Frontal cortex (tissue), 4 donors: ENCODE data around the gene CPNE9. TPM values are rescaled to one million over a fixed set of nuclear protein-coding genes. Genes with fewer than 3 reads are reported as not detected.
A peak's percentile ranks its signal among the peaks of the same experiment; 100 is the strongest.

Experiments used
- DNase-seq, 2 donors: peaks; one replicate each; pipeline ENCODE4 v3.0.0; 2012; ENCODE audit warnings: low spot score in 2 of 2
- FAIRE-seq: peaks from 2 replicates; lab custom pipeline; 2012; peaks lifted over from hg19 to GRCh38; lab: Jason Lieb, UNC
- total RNA-seq: library from RNA; depleted of rRNA; stranded (reverse); fragments of >200 nt; gene quantifications from one replicate; pipeline ENCODE4 v1.2.3, GENCODE V29; 2014
- donor health status: control.
- donor health status: control.
- donor health status: control.

Gene CPNE9
- total RNA-seq, 1 donor from 2014 or later, result 0.41 TPM

DNA sequence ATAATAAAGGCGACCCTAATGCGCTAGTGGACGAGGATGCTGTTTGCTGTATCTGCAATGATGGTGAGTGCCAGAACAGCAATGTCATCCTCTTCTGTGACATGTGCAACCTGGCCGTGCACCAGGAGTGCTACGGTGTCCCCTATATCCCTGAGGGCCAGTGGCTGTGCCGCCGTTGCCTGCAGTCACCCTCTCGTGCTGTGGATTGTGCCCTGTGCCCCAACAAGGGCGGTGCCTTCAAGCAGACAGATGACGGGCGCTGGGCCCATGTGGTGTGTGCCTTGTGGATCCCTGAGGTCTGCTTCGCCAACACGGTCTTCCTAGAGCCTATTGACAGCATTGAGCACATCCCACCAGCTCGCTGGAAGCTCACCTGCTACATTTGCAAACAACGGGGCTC, 35.5 kb downstream of the CPNE9 start:
- no peak for DNase-seq
- no peak for FAIRE-seq

DNA sequence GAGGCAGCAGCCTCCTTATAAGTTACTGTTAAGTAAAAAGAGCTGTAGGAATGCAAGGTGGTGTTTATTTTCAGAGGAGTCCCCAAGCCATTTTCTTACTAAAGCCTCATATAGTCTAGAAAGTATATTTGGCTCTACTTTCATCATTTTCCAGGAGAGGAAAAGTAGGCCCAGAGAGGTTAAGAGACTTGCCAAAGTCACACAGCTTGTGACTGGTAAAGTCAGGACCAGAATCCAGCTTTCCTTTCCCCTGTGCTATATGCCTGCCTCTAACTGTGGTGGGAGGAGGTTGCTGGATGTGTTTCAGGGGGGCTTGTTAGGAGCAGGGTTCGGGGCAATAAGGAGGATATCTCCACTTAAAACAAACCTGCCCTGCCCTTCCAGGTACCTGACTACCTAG, 38.9 kb downstream of the CPNE9 start:
- no peak for FAIRE-seq
- DNase-seq, result no peak

DNA sequence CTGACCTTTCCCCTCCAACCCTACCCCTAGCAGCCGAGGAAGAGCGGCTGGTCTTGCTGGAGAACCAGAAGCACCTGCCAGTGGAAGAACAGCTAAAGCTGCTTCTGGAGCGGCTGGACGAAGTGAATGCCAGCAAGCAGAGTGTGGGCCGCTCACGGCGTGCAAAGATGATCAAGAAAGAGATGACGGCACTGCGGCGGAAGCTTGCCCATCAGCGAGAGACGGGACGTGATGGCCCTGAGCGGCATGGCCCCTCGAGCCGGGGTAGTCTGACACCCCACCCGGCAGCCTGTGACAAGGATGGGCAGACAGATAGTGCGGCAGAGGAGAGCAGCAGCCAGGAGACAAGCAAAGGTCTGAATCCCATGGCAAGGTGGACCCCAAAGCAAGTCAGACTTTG, 39.9 kb downstream of the CPNE9 start:
- DNase-seq, result no peak

DNA sequence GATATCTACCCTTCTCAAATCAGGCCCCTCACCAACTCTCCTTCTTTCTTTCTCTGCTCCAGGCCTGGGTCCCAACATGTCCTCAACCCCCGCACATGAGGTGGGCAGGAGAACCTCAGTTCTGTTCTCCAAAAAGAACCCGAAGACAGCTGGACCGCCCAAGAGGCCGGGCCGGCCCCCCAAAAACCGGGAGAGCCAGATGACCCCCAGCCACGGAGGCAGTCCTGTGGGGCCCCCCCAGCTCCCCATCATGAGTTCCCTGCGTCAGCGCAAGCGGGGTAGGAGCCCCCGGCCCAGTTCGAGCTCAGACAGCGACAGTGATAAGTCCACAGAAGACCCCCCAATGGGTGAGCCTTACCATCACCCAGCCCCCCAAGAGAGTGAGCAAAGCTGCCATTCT, 40.5 kb downstream of the CPNE9 start:
- FAIRE-seq (no peak), DNase-seq (no peak)

More for the DNA sequence above, 39.9 kb downstream of the CPNE9 start:
- FAIRE-seq, result no peak

DNA sequence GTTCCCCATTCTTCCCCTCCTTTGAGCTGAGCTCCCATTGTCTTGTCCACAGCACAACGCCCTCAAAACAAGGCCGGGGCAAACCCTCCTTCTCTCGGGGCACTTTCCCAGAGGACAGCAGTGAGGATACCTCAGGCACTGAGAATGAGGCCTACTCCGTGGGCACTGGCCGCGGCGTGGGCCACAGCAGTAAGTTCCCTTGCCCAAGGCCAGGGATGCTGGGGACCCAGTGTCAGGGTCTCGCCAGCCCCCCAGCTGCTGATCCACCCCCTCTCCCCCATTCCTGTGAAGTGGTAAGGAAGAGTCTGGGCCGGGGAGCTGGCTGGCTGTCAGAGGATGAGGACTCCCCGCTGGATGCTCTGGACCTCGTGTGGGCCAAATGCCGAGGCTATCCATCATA, 41.9 kb downstream of the CPNE9 start:
- DNase-seq, result no peak
- FAIRE-seq, result no peak

DNA sequence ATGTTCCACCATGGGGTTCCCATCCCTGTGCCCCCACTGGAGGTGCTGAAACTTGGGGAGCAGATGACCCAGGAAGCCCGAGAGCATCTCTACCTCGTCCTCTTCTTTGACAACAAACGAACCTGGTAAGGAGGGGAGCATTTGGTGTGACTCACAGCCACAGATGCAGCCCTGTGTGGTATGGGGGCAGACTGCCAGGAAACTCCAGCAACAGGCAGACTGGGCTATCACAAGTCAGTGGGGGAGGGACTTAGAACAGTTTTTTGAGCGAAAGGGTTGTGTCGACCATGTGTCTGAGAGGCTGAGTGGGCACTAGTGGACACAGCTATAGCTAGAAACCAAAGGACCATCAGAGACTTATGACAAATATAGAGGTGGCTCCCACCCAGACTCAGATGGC, 42.7 kb downstream of the CPNE9 start:
- FAIRE-seq, result no peak
- peak in 1 of 2 donors; percentile 51 for DNase-seq

DNA sequence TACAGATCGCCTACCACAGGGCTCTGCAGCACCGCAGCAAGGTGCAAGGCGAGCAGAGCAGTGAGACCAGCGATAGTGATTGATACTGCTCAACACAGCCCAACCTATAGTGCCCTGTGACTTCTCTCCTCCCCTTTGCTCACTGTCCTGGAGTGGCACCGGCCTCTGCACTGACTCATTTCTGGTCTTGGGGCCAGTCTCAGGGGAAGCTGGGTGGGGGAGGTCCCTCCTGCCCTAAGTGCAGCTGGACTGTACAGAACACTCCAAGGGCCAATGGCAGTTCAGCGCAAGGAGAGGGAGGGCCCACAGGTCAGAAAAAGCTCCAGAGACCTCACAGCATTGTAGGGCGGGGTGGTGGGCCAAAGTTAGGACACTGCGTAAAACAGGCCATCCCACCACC, 43.6 kb downstream of the CPNE9 start:
- DNase-seq (no peak), FAIRE-seq (no peak)

DNA sequence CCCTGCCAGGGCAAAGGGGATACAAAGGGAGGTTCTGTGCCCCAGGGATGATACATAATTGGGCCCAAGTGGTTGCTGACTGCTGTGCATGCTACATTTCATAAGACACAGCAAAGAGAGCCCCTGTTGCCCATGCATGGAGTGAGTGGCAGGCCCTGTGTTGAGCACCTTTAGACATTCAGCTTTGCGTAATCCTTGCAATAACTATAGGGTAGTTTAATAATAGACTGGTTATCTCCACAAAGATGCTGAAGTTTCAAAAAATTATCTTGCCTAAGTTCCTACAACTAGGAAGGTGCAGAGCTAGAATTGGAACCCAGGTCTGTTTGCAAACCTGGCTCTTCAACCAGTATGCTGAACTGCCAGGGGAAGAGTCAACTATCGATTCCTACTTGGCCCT, 44.4 kb downstream of the CPNE9 start:
- FAIRE-seq, result no peak

DNA sequence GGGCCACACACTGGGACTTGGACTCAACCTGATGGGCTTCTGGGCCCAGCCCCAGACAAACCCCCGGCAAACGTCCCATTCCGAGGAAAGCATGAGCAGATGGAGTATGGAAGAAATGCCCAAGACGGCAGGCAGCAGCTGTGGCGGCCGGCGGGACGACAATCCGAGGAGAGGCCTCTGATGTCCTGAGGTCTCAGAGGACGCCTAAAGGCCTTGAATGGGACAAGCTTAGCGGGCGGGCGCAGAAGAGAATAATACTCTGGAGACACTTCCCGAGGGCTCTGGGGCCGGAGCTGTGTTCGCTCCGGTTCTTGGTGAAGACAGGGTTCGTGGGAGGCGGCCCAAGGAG, 45.6 kb downstream of the CPNE9 start:
- DNase-seq (no peak), FAIRE-seq (no peak)

More for the DNA sequence above, 44.4 kb downstream of the CPNE9 start:
- no peak for DNase-seq

DNA sequence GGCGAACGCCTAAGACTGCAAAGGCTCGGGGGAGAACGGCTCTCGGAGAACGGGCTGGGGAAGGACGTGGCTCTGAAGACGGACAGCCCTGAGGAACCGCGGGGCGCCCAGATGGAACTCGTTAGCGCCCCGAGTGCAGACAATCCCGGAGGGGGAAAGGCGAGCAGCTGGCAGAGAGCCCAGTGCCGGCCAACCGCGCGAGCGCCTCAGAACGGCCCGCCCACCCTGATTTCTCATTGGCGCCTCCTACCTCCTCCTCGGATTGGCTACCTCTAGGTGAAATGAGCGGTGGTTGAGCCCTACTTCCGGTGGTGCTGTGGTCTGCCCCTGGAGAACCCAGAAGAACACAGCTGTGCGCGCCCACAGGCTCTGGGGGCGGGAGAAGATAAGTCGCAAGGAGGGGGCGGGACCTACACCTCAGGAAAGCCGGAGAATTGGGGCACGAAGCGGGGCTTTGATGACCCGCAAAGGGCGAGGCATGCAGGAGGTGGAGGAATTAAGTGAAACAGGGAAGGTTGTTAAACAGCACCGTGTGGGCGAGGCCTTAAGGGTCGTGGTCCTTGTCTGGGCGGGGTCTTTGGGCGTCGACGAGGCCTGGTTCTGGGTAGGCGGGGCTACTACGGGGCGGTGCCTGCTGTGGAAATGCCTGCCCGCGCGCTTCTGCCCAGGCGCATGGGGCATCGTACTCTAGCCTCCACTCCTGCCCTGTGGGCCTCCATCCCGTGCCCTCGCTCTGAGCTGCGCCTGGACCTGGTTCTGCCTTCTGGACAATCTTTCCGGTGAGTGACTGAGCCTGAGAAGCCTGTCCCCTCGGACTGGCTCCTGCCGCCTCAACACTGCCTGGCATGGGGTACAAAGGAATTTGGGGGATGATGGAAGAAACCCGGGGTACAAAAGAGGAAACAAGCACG, 46.3 kb downstream of the CPNE9 start, which contains the start of gene OGG1:
OGG1 (plus strand) TSS at position 308 of the 911 bp plus-strand sequence; CDS start at position 643, 335 bp downstream.
- peak; percentile 87 to 96 for DNase-seq
- no peak for FAIRE-seq

DNA sequence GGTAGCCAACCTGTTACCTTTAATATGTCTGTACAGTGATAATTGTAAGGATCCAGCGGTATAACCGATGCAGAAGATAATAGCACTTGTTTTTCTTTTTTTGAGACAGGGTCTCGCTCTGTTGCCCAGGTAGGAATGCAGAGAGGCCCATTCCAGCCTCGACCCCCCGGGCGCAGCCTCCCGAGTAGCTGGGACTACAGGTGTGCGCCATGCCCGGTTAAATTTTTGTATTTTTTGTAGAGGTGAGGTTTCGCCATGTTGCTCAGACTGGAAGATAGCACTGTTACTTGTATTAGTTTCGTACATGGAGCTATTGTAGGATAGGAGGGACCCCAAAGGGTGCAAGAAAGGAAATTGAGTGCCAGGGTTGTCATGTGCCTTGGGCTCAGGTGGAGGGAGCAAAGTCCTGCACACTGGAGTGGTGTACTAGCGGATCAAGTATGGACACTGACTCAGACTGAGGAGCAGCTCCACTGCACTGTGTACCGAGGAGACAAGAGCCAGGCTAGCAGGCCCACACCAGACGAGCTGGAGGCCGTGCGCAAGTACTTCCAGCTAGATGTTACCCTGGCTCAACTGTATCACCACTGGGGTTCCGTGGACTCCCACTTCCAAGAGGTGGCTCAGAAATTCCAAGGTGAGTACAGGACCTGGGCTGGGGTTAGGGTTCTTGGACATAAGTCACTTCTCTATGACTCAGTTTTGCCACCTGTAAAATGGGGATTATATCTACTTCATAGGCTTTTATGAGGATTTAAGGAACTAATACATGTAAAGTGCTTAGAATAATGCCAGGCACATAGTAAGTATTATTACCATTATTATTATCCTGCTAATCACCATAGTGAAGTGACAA, 47.2 kb downstream of the CPNE9 start:
- DNase-seq (no peak), FAIRE-seq (no peak)

DNA sequence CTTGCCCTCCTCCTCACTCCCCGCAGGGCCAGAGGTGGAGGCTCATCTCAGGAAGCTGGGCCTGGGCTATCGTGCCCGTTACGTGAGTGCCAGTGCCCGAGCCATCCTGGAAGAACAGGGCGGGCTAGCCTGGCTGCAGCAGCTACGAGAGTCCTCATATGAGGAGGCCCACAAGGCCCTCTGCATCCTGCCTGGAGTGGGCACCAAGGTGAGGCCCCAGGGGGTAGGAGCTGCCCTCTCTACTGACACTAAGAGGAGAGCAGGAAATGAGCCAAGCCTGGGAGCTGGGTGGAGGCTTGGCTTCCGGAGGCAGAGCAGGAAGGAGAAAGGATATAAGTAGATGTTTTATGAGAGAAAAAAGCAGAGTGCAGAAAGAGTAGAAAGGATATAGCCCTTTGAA, 51.0 kb downstream of the CPNE9 start:
- DNase-seq (no peak), FAIRE-seq (no peak)

DNA sequence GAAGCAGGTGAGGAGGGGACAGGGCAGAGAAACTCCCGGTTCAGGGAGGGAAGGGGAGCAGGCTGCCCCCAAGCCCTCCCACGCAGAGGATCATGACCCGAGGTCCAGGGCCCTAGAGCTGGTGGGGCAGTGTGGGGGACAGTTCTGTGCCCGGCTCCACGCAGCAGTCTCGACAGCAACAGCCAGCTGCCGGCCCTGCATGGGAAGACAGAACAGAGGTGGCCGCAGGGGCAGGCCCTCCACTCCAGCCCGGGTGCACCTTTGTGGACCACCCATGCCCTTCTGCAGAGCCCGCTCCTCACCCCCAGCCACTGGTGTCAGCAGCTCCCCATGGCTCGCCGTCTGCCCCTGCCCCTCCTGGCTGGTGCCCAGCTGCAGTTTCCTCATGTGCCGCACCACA, 53.8 kb downstream of the CPNE9 start:
- DNase-seq, result no peak
- FAIRE-seq, result no peak

DNA sequence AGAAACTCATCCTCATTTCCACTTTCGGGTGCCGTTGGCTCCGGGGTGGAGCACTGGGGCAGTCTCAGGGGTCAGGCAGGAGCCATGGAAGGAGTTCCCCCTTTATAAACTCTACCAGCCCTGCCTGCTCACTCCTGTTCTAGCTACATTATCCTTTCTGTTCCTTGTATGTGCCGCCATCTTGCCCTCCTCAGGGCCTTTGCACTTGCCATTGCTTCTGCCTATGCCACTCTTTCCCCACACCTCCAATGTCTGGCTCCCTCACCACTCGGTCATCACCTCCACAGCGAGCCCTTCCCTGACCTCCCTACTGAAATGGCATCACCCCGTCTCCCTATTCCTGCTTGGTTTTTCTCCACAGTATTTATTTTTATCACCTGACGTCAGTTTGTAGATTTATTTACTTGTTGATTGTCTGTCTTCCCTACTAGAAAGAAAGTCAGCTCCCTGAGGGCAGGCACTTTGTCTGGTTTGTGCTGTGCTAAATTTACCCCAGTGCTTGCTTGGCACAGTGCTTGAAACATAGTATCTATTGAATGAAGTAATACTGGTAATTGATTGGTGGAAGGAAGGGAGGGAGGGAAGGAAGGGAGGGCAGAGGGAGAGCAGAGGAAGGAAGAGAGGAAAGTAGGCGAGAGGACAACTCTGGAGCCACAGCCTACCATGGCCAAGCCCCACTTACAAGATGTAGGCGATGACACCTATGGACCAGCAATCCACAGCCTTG, 57.3 kb downstream of the CPNE9 start:
- no peak for DNase-seq
- FAIRE-seq, result no peak

DNA sequence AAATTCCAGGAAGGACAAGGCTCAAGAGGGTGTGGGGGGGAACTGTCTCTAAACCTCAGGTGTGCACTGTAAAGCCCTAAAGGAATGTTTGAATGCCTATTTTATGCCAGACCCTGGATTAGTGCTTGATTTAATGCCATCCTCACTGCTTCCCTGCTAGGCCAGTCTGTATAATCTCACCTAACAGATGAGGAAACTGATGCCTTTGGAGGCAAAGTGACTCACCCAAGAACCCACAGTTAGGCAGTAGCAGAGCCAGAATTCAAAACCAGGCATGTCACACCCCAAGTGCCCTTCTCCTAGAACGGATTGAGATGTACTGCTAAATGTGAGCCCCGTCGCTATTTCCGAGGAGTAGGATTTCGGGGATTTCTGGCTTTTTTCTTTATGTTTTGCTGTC, 58.3 kb downstream of the CPNE9 start:
- no peak for FAIRE-seq
- DNase-seq, result no peak

DNA sequence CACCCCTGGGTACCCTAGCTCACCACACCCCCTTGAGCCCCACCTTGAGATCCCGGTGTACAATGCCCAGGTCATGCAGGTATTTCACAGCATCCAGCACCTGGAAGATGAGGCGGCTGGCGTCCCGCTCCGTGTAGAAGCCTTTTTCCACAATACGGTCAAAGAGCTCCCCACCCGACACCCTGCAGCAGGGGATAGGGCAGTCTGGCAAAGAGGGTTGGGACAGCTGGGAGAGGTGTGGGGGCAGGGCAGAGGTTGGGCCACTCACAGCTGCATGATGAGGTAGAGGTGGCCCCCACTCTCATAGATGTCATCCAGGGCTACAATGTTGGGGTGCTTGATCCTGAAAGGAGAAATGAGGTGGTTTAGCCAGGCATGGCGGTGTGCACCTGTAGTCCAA, 59.2 kb downstream of the CPNE9 start:
- FAIRE-seq, result no peak
- DNase-seq, result no peak

DNA sequence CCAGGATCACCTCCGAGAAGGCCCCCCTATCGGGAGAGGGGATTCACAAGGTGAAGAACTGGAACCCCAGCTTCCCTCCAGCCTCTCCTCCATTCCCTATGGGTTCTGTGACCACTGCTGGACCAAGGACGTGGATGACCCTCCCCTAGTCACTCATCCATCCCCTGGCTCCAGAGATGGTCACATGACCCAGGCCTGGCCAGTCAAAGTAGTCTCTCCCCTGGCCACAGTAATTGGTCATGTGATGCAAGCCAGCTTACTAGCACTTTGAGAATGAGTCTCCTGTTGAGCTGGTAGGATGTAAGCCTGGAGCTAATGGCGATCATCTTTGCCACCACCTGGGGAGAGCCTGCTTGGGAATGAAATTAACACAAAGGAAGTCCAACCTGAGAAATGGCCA, 62.2 kb downstream of the CPNE9 start:
- FAIRE-seq (no peak), DNase-seq (no peak)

DNA sequence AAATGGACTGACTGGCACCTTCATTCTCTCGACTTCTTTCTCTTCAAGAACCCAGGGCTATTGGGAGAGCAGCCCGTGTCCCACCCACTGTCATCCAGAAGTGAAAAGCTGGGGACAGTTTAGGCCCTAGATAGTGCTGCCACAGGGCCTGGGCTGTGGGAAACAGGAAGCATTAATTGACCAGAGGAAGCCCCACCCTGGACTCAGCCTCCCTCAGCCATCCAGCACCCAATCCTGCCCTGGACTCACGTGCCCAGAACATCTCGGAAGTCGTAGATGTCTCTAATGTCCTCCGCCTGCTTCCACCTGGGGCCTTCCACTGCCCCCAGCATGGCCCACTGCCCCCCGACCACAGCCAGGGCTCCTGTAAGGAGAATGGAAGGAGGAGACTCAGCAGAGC, 63.8 kb downstream of the CPNE9 start:
- DNase-seq, result no peak
- FAIRE-seq, result no peak

DNA sequence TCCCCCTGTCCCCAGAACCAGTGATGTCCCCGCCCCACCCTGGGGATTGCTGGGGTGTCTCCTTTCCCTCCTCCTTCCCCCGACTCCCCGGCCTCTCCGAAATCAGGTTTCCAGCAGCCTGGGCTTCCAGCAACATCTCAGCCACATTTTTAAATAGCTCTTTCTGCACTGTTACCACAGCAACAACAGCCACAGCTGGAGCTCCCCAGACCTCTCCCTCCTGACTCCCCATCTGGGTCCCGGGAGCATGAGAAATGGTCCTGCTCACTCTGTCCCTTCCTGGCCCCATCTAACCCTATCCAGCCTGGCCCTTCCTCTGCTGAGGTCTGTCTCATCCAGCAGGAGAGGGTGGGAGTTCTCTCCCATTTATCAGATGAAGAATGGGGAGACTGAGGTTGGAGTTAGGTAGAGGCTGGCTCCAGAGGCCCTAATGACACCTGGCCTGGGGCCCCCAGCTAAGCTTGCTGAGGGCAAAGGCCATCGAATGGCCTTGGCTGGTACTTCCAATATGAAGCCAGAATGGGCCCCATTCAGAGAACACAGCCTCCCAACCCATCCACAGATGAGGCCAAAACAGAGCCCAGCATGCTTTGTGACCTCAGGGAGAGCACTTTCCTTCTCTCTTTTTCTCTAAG, 64.6 kb downstream of the CPNE9 start:
- DNase-seq (no peak), FAIRE-seq (no peak)

DNA sequence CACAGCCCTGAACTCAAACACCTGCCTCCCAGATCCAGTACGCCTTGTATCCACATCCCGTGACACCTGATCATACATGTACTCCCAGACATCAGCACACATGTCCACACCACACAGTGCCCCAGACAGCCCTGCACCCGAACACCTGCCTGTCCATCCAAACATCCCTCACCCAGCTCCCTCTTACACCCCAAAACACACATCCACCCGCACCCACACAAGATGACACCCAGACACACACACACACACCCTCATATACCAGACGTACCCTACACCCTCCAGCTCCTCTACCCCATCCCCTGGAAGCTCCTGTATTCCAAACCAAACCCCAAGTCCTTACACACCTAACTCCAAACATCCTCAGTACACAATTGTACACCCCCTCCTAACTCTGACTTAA, 65.4 kb downstream of the CPNE9 start:
- DNase-seq (no peak), FAIRE-seq (no peak)
